HEK293 (cell line): ENCODE measurements around the gene GPR35.

Experiments
- CTCF ChIA-PET: fragments of 350-600 bp; formaldehyde crosslinking; extraction: SDS; loops from one replicate; lab custom pipeline; 2021; ENCODE audit warnings: antibody characterized with exemption; lab: Yijun Ruan, JAX
- POLR2A ChIA-PET: fragments of 300-600 bp; formaldehyde crosslinking; extraction: SDS; loops from one replicate; lab custom pipeline; 2020; ENCODE audit warnings: antibody characterized with exemption, inconsistent platforms; lab: Yijun Ruan, JAX
- H3K27ac ChIP-seq: fragments of 200-500 bp; sonication (Bioruptor generic); 2 replicates; pipeline ENCODE4 v1.5.1; 2014; ENCODE audit warnings: low read depth, low read length, control low read depth, inconsistent platforms; ENCODE audit errors: extremely low read depth
- H3K36me3 ChIP-seq, 2 experiments: fragments of 200-500 bp in 1 of 2; sonication (Bioruptor generic) in 1 of 2; 1 replicate in 1 of 2; 2 replicates in 1 of 2; pipeline ENCODE4 v1.5.1; 2014 to 2017; ENCODE audit warnings: inconsistent platforms in 2 of 2, low read length in 2 of 2; ENCODE audit not compliant: control insufficient read depth in 2 of 2, insufficient read depth in 1 of 2
- H3K4me1 ChIP-seq: fragments of 200-500 bp; sonication (Bioruptor generic); 2 replicates; pipeline ENCODE4 v1.5.1; 2014; ENCODE audit warnings: mild to moderate bottlenecking, low read length, inconsistent platforms; ENCODE audit not compliant: control insufficient read depth, insufficient read depth
- H3K4me3 ChIP-seq: 2 replicates; pipeline ENCODE4 v1.5.1; 2011; ENCODE audit warnings: low read depth, mild to moderate bottlenecking, control low read depth, low read length, moderate library complexity
- H3K9me3 ChIP-seq: fragments of 200-500 bp; sonication (Bioruptor generic); 2 replicates; pipeline ENCODE4 v1.5.1; 2014; ENCODE audit warnings: low read depth, low read length, inconsistent platforms; ENCODE audit not compliant: control insufficient read depth, insufficient read depth
- GFI1B ChIP-seq: fragments of 450-650 bp; formaldehyde crosslinking; IDR thresholded peaks from 2 replicates; pipeline ENCODE4 v1.5.1; 2016; ENCODE audit warnings: missing biosample characterization, missing genetic modification characterization
- GLI2 ChIP-seq: fragments of 450-650 bp; formaldehyde crosslinking; IDR thresholded peaks from 2 replicates; pipeline ENCODE4; 2017; ENCODE audit warnings: missing biosample characterization, missing genetic modification characterization, low read depth, borderline replicate concordance
- KLF16 ChIP-seq: fragments of 450-650 bp; formaldehyde crosslinking; IDR thresholded peaks from 2 replicates; pipeline ENCODE4 v1.5.1; 2017; ENCODE audit warnings: missing biosample characterization, missing genetic modification characterization
- KLF7 ChIP-seq: fragments of 450-650 bp; formaldehyde crosslinking; IDR thresholded peaks from 2 replicates; pipeline ENCODE4 v1.5.1; 2016; ENCODE audit warnings: missing biosample characterization, missing genetic modification characterization, borderline replicate concordance
- OVOL3 ChIP-seq: fragments of 450-650 bp; formaldehyde crosslinking; IDR thresholded peaks from 2 replicates; pipeline ENCODE4 v1.5.1; 2016; ENCODE audit warnings: missing biosample characterization, missing genetic modification characterization
- PRDM10 ChIP-seq: fragments of 450-650 bp; formaldehyde crosslinking; IDR thresholded peaks from 2 replicates; pipeline ENCODE4 v1.5.1; 2016; ENCODE audit warnings: missing biosample characterization, missing genetic modification characterization
- ZBTB20 ChIP-seq: fragments of 450-650 bp; formaldehyde crosslinking; IDR thresholded peaks from 2 replicates; pipeline ENCODE4 v1.5.1; 2016; ENCODE audit warnings: missing biosample characterization, missing genetic modification characterization
- ZFHX2 ChIP-seq: fragments of 450-650 bp; formaldehyde crosslinking; conservative IDR thresholded peaks from 2 replicates; pipeline ENCODE4 v1.5.1; 2016; ENCODE audit warnings: missing biosample characterization, missing genetic modification characterization
- ZNF114 ChIP-seq: fragments of 450-650 bp; formaldehyde crosslinking; IDR thresholded peaks from 2 replicates; pipeline ENCODE4 v1.5.0; 2017; ENCODE audit warnings: missing biosample characterization, missing genetic modification characterization
- ZNF140 ChIP-seq: fragments of 450-650 bp; formaldehyde crosslinking; IDR thresholded peaks from 2 replicates; pipeline ENCODE4 v1.5.1; 2016; ENCODE audit warnings: missing biosample characterization, missing genetic modification characterization
- ZNF175 ChIP-seq: fragments of 450-650 bp; formaldehyde crosslinking; IDR thresholded peaks from 2 replicates; pipeline ENCODE4 v1.5.1; 2016; ENCODE audit warnings: missing biosample characterization, missing genetic modification characterization
- ZNF214 ChIP-seq: fragments of 450-650 bp; formaldehyde crosslinking; IDR thresholded peaks from 2 replicates; pipeline ENCODE4 v1.5.1; 2017; ENCODE audit warnings: missing biosample characterization, mild to moderate bottlenecking, missing genetic modification characterization, borderline replicate concordance
- ZNF239 ChIP-seq: fragments of 450-650 bp; formaldehyde crosslinking; IDR thresholded peaks from 2 replicates; pipeline ENCODE4 v1.5.1; 2016; ENCODE audit warnings: missing biosample characterization, missing genetic modification characterization
- ZNF274 ChIP-seq, 2 experiments: fragments of 200-500 bp in 1 of 2; fragments of 450-650 bp in 1 of 2; sonication (Bioruptor generic) in 1 of 2; formaldehyde crosslinking in 1 of 2; IDR thresholded peaks; 2 replicates each; pipeline versions ENCODE4 v1.5.1 to v1.6.1; 2014 to 2016; ENCODE audit warnings: borderline replicate concordance in 1 of 2, inconsistent platforms in 1 of 2, low read length in 1 of 2, missing biosample characterization in 1 of 2, missing genetic modification characterization in 1 of 2
- ZNF341 ChIP-seq: fragments of 450-650 bp; formaldehyde crosslinking; IDR thresholded peaks from 2 replicates; pipeline ENCODE4; 2016; ENCODE audit warnings: low read depth, missing biosample characterization, missing genetic modification characterization
- ZNF549 ChIP-seq: fragments of 450-650 bp; IDR thresholded peaks from 2 replicates; pipeline ENCODE4 v1.5.1; 2018; ENCODE audit warnings: missing biosample characterization, missing genetic modification characterization, mild to moderate bottlenecking, inconsistent platforms, moderate library complexity
- ZNF555 ChIP-seq: fragments of 450-650 bp; formaldehyde crosslinking; conservative IDR thresholded peaks from 2 replicates; pipeline ENCODE4 v1.5.1; 2017; ENCODE audit warnings: missing biosample characterization, mild to moderate bottlenecking, missing genetic modification characterization, inconsistent platforms
- ZNF600 ChIP-seq: fragments of 450-650 bp; formaldehyde crosslinking; IDR thresholded peaks from 2 replicates; pipeline ENCODE4 v1.5.1; 2016; ENCODE audit warnings: missing biosample characterization, missing genetic modification characterization
- ZNF610 ChIP-seq: fragments of 450-650 bp; formaldehyde crosslinking; IDR thresholded peaks from 2 replicates; pipeline ENCODE4 v1.5.1; 2016; ENCODE audit warnings: missing biosample characterization, missing genetic modification characterization, borderline replicate concordance
- ZNF629 ChIP-seq: fragments of 450-650 bp; formaldehyde crosslinking; IDR thresholded peaks from 2 replicates; pipeline ENCODE4 v1.5.1; 2017; ENCODE audit warnings: missing biosample characterization, missing genetic modification characterization
- ZNF654 ChIP-seq: fragments of 450-650 bp; formaldehyde crosslinking; IDR thresholded peaks from 2 replicates; pipeline ENCODE4 v1.5.1; 2016; ENCODE audit warnings: low read depth, missing biosample characterization, missing genetic modification characterization
- ZNF837 ChIP-seq: fragments of 450-650 bp; formaldehyde crosslinking; IDR thresholded peaks from 2 replicates; pipeline ENCODE4 v1.5.1; 2016; ENCODE audit warnings: missing biosample characterization, missing genetic modification characterization
- ZXDB ChIP-seq: fragments of 450-650 bp; formaldehyde crosslinking; IDR thresholded peaks from 2 replicates; pipeline ENCODE4 v1.5.1; 2016; ENCODE audit warnings: missing biosample characterization, missing genetic modification characterization

GPR35 gene

GRCh38 chr2:240586919-240587800 is 38.1 kb upstream of the GPR35 start (continued):
- TF ChIP-seq KLF7 (tag by site-specific recombination): 0 out of 2 replicates have a peak, but pooled peaks have one; percentile 57
- TF ChIP-seq ZNF555 (tag by site-specific recombination): no peak
- no peak for TF ChIP-seq ZNF239
- no peak for TF ChIP-seq ZNF610 (tag by site-specific recombination)
- no peak for TF ChIP-seq ZNF549 (tag by site-specific recombination)
- TF ChIP-seq ZNF140 (tag by site-specific recombination): no peak
- peak; percentile 74 for TF ChIP-seq ZFHX2 (tag by site-specific recombination)
- TF ChIP-seq ZNF341 (tag by site-specific recombination): peak; percentile 96
- no peak for TF ChIP-seq ZNF837 (tag by site-specific recombination)
- TF ChIP-seq ZNF629 (tag by site-specific recombination): no peak
- TF ChIP-seq KLF16: 0 out of 2 replicates have a peak, but pooled peaks have one; percentile 47
- no peak for TF ChIP-seq ZNF175 (tag by site-specific recombination)
- no peak for TF ChIP-seq ZXDB
- TF ChIP-seq ZNF114 (tag by site-specific recombination): no peak
- no peak for TF ChIP-seq OVOL3 (tag by site-specific recombination)
- TF ChIP-seq ZBTB20: peak; percentile 44; the same call in 1 of the 2 replicates
- TF ChIP-seq ZNF654 (tag by site-specific recombination): no peak
- TF ChIP-seq GLI2 (tag by site-specific recombination): no peak
- no peak for TF ChIP-seq GFI1B (tag by site-specific recombination)
- TF ChIP-seq, all 188 proteins: peak for 26

GRCh38 chr2:240588006-240588655 is 37.1 kb upstream of the GPR35 start:
- TF ChIP-seq ZNF600 (tag by site-specific recombination): peak; percentile 47; the same call in 1 of the 2 replicates
- no peak for TF ChIP-seq ZNF214 (tag by site-specific recombination)
- TF ChIP-seq ZNF274 (IDR thresholded peaks at IDR 0.05; ENCODE audit: low read length): no peak
- no peak for TF ChIP-seq ZNF274 (tag by site-specific recombination; IDR thresholded peaks at IDR 0.05; ENCODE audit: borderline replicate concordance)
- 0 out of 2 replicates have a peak, but pooled peaks have one; percentile 23 for TF ChIP-seq PRDM10
- Histone ChIP-seq H3K4me3 (peak overlapping the region; percentile 97), H3K27ac (no peak overlapping the region), H3K36me3 (peaks cover 5 to 47% of the 10 kb centered on the region in 2 experiments; a peak in 2 of 3 replicates), H3K9me3 (no peaks in the 10 kb centered on the region), H3K4me1 (peaks cover 13% of the 10 kb centered on the region)
- ChIA-PET POLR2A (interaction anchor here (1.2 to 3.3 kb wide), 5 partner anchors 8 to 27 kb away, joined by 5 to 46 read pairs (median 14); no protein-coding TSS in a partner anchor), CTCF (interaction anchor here (0.6 to 5.5 kb wide), 4 partner anchors 21 to 1691 kb away, joined by 3 to 34 read pairs (median 4); no protein-coding TSS in a partner anchor)
